Lung (tissue), 12 donors: ENCODE results near the gene KIF1A. TPM values are rescaled to one million over a fixed set of nuclear protein-coding genes. Genes with fewer than 3 reads are reported as not detected.

ENCODE experiments used
- ATAC-seq: fragments of 200-7000 bp; cut with Tn5 transposase; one replicate; pipeline ENCODE4 v1.9.1; 2020; ENCODE audit warnings: moderate number of reproducible peaks; ENCODE audit not compliant: insufficient read depth, low FRiP score
- DNase-seq, 3 donors: peaks; one replicate each; pipeline ENCODE4 v3.0.0-alpha.2; 2013 to 2017
- H3K27ac ChIP-seq, 2 donors: one replicate each; pipeline ENCODE4 v1.5.1; 2013; ENCODE audit warnings: mild to moderate bottlenecking in 2 of 2, moderate library complexity in 2 of 2, control low read depth in 1 of 2, inconsistent platforms in 1 of 2, low read depth in 1 of 2, low read length in 1 of 2
- H3K27me3 ChIP-seq, 3 donors: one replicate each; pipeline ENCODE4 v1.5.1; 2013; ENCODE audit warnings: low read length in 2 of 3; ENCODE audit not compliant: control insufficient read depth in 3 of 3, insufficient read depth in 3 of 3
- H3K36me3 ChIP-seq, 4 donors: one replicate each; pipeline ENCODE4 v1.5.1; 2013; ENCODE audit warnings: low read length in 4 of 4, mild to moderate bottlenecking in 1 of 4, moderate library complexity in 1 of 4; ENCODE audit not compliant: control insufficient read depth in 4 of 4, insufficient read depth in 4 of 4
- H3K4me1 ChIP-seq, 5 donors: one replicate each; pipeline ENCODE4 v1.5.1; 2013; ENCODE audit warnings: low read length in 5 of 5, mild to moderate bottlenecking in 2 of 5, moderate library complexity in 1 of 5; ENCODE audit not compliant: control insufficient read depth in 5 of 5, insufficient read depth in 5 of 5
- H3K4me3 ChIP-seq: one replicate; pipeline ENCODE4 v1.5.1; 2013; ENCODE audit warnings: mild to moderate bottlenecking, control low read depth, moderate library complexity
- H3K9ac ChIP-seq, 2 donors: one replicate each; pipeline ENCODE4 v1.5.1; 2013; ENCODE audit warnings: low read length in 2 of 2, control low read depth in 1 of 2; ENCODE audit not compliant: insufficient read depth in 1 of 2
- H3K9me3 ChIP-seq, 4 donors: one replicate each; pipeline ENCODE4 v1.5.1; 2013; ENCODE audit warnings: low read length in 3 of 4, mild to moderate bottlenecking in 1 of 4, moderate library complexity in 1 of 4; ENCODE audit not compliant: control insufficient read depth in 4 of 4, insufficient read depth in 3 of 4
- CTCF ChIP-seq: IDR thresholded peaks from 2 replicates; pipeline ENCODE4 v1.5.1; 2012; ENCODE audit warnings: mild to moderate bottlenecking; ENCODE audit errors: control extremely low read depth, extremely low read depth
- WGBS, 2 donors: extraction: QIAGEN DNeasy Blood & Tissue Kit; methylation state at CpG; one replicate each; pipeline ENCODE4 v1.1.7; 2013; 5-methylcytosine and 5-hydroxymethylcytosine counted together
- polyA plus RNA-seq, 2 donors: library from polyadenylated mRNA; stranded (reverse); fragments of 200-250 nt; gene quantifications; one replicate each; pipeline ENCODE4 v1.2.1, GENCODE V29; 2013
- total RNA-seq, 2 donors: library from RNA; depleted of rRNA in 1 of 2; stranded (reverse); fragments of >200 nt in 1 of 2; gene quantifications; one replicate each; pipeline ENCODE4 v1.2.1, GENCODE V29; 2014 to 2021
- donor health status: control.
- donor health status: control.
- donor health status: Bipolar disorder and iron deficiency.
- donor health status: healthy.
- donor health status: DM: yes; HTN: yes; CAD: no.

The KIF1A gene
- total and polyA plus RNA-seq, 4 donors, result 0.14 to 2.3 (median 0.46) TPM

GRCh38 chr2:240797500-240797895 is 22.5 kb downstream of the KIF1A start:
- no peak for TF ChIP-seq CTCF
- Histone ChIP-seq H3K27ac (no peak overlapping the region), H3K4me3 (no peak overlapping the region), H3K9me3 (peaks cover 0 to 3% (median 0%) of the 10 kb centered on the region in 4 donors), H3K36me3 (no peaks in the 10 kb centered on the region), H3K9ac (no peak overlapping the region), H3K4me1 (peaks cover 0 to 38% (median 14%) of the 10 kb centered on the region in 5 donors), H3K27me3 (no peaks in the 10 kb centered on the region)
- ATAC-seq (no peak), DNase-seq (peak in 1 of 3 donors; percentile 2)
- WGBS, 2 donors, result 91 to 92% methylated on average over 14 of the region's 14 CpGs

- no peak overlapping the region for H3K9ac ChIP-seq
- no peak for TF ChIP-seq CTCF
- 87 to 92% methylated on average over 19 of the region's 19 CpGs for WGBS, 2 donors
- peaks cover 0 to 3% (median 0%) of the 10 kb centered on the region in 4 donors for H3K9me3 ChIP-seq
- no peak overlapping the region for H3K27ac ChIP-seq
- H3K4me1 ChIP-seq, result peaks cover 0 to 43% (median 15%) of the 10 kb centered on the region in 5 donors
- ATAC-seq, result no peak
- H3K4me3 ChIP-seq, result no peak overlapping the region
- peak in 1 of 3 donors; percentile 9 for DNase-seq
- H3K27me3 ChIP-seq, result no peaks in the 10 kb centered on the region
- H3K36me3 ChIP-seq, result no peaks in the 10 kb centered on the region
Observed at GRCh38 chr2:240796543-240797499, 23.2 kb downstream of the KIF1A start.

GRCh38 chr2:240795916-240796510 is 24.0 kb downstream of the KIF1A start:
- Histone ChIP-seq H3K9me3 (peaks cover 0 to 1% (median 0%) of the 10 kb centered on the region in 4 donors), H3K27me3 (no peaks in the 10 kb centered on the region), H3K36me3 (no peaks in the 10 kb centered on the region), H3K9ac (no peak overlapping the region), H3K4me3 (no peak overlapping the region), H3K27ac (no peak overlapping the region), H3K4me1 (peaks cover 0 to 47% (median 17%) of the 10 kb centered on the region in 5 donors)
- TF ChIP-seq CTCF, result no peak
- 90% methylated on average over 21 of the region's 21 CpGs for WGBS, 2 donors
- DNase-seq, result no peak
- no peak for ATAC-seq
